Superior temporal gyrus (tissue), 1 donor: Measurements from ENCODE around the gene C15orf39.

Experiments
- DNase-seq: peaks from one replicate; pipeline ENCODE4 v3.0.0-alpha.2; 2016; ENCODE audit errors: extremely low spot score

C15orf39 gene

GRCh38 chr15:75172284-75172820, 29.3 kb upstream of the C15orf39 start:
- DNase-seq, result no peak

- no peak for DNase-seq
Measured at GRCh38 chr15:75174102-75174501, 27.6 kb upstream of the C15orf39 start.

GRCh38 chr15:75174729-75175128, 27.0 kb upstream of the C15orf39 start:
- no peak for DNase-seq

- DNase-seq, result no peak
Measured at GRCh38 chr15:75176396-75176761, 25.3 kb upstream of the C15orf39 start.

- no peak for DNase-seq
Measured at GRCh38 chr15:75177360-75178071, 24.2 kb upstream of the C15orf39 start.

GRCh38 chr15:75178171-75178937, 23.3 kb upstream of the C15orf39 start:
- DNase-seq, result no peak

- DNase-seq, result no peak
Measured at GRCh38 chr15:75178938-75179745, 22.5 kb upstream of the C15orf39 start.

- no peak for DNase-seq
Measured at GRCh38 chr15:75179746-75180140, 21.9 kb upstream of the C15orf39 start.

- DNase-seq, result no peak
Measured at GRCh38 chr15:75181780-75182179, 19.9 kb upstream of the C15orf39 start.

GRCh38 chr15:75182187-75183131, 19.2 kb upstream of the C15orf39 start:
- DNase-seq, result no peak

GRCh38 chr15:75185271-75186029, 16.2 kb upstream of the C15orf39 start:
- DNase-seq, result no peak

- DNase-seq, result no peak
Measured at GRCh38 chr15:75186044-75186443, 15.6 kb upstream of the C15orf39 start.

GRCh38 chr15:75188499-75188898, 13.2 kb upstream of the C15orf39 start:
- DNase-seq, result no peak

- no peak for DNase-seq
Measured at GRCh38 chr15:75191235-75191634, 10.4 kb upstream of the C15orf39 start.

GRCh38 chr15:75192307-75192706, 9.4 kb upstream of the C15orf39 start:
- no peak for DNase-seq

- DNase-seq, result no peak
Measured at GRCh38 chr15:75193272-75193671, 8.4 kb upstream of the C15orf39 start.

- no peak for DNase-seq
Measured at GRCh38 chr15:75193976-75194375, 7.7 kb upstream of the C15orf39 start.

- DNase-seq, result no peak
Measured at GRCh38 chr15:75194397-75194796, 7.3 kb upstream of the C15orf39 start.

- DNase-seq, result no peak
Measured at GRCh38 chr15:75195122-75195765, 6.4 kb upstream of the C15orf39 start.

- DNase-seq, result no peak
Measured at GRCh38 chr15:75195766-75196241, 5.9 kb upstream of the C15orf39 start.
